HEK293T (cell line): ENCODE results near the gene GJB2.

Experiments used
- CTCF ChIA-PET: fragments of 350-600 bp; formaldehyde crosslinking; extraction: SDS; loops from one replicate; lab custom pipeline; 2021; ENCODE audit warnings: antibody characterized with exemption, inconsistent platforms; lab: Yijun Ruan, JAX
- POLR2A ChIA-PET: fragments of 350-600 bp; formaldehyde crosslinking; extraction: SDS; loops from one replicate; lab custom pipeline; 2020; ENCODE audit warnings: antibody characterized with exemption, inconsistent platforms; lab: Yijun Ruan, JAX
- DNase-seq: peaks from one replicate; pipeline ENCODE4 v3.0.0; 2012; ENCODE audit warnings: mixed read lengths; ENCODE audit errors: extremely low spot score
- ARNT ChIP-seq: fragments of 450-650 bp; IDR thresholded peaks from 2 replicates; pipeline ENCODE4 v1.6.1; 2017; ENCODE audit warnings: mild to moderate bottlenecking
- BHLHE40 ChIP-seq: fragments of 450-650 bp; IDR thresholded peaks from 2 replicates; pipeline ENCODE4 v1.6.1; 2016; ENCODE audit warnings: mild to moderate bottlenecking, moderate library complexity, borderline replicate concordance
- CTBP1 ChIP-seq: fragments of 450-650 bp; IDR thresholded peaks from 2 replicates; pipeline ENCODE4 v1.6.1; 2016; ENCODE audit warnings: borderline replicate concordance
- ELF4 ChIP-seq: fragments of 450-650 bp; IDR thresholded peaks from 2 replicates; pipeline ENCODE4 v1.6.1; 2017; ENCODE audit warnings: antibody characterized with exemption
- FOXA1 ChIP-seq: fragments of 450-650 bp; IDR thresholded peaks from 2 replicates; pipeline ENCODE4 v1.6.1; 2016; ENCODE audit warnings: mild to moderate bottlenecking
- FOXK2 ChIP-seq: fragments of 450-650 bp; IDR thresholded peaks from 2 replicates; pipeline ENCODE4 v1.6.1; 2016; ENCODE audit warnings: mild to moderate bottlenecking
- FOXM1 ChIP-seq: fragments of 450-650 bp; IDR thresholded peaks from 2 replicates; pipeline ENCODE4 v1.6.1; 2017; ENCODE audit warnings: mild to moderate bottlenecking, borderline replicate concordance
- HDGF ChIP-seq: fragments of 450-650 bp; IDR thresholded peaks from 2 replicates; pipeline ENCODE4 v1.6.1; 2017; ENCODE audit warnings: antibody characterized with exemption, borderline replicate concordance
- L3MBTL2 ChIP-seq: fragments of 450-650 bp; conservative IDR thresholded peaks from 2 replicates; pipeline ENCODE4 v1.6.1; 2016; ENCODE audit warnings: mild to moderate bottlenecking
- LEF1 ChIP-seq: fragments of 450-650 bp; IDR thresholded peaks from 2 replicates; pipeline ENCODE4 v1.6.1; 2017; ENCODE audit warnings: mild to moderate bottlenecking, borderline replicate concordance
- NFRKB ChIP-seq: fragments of 450-650 bp; IDR thresholded peaks from 2 replicates; pipeline ENCODE4 v1.6.1; 2016; ENCODE audit warnings: mild to moderate bottlenecking, moderate library complexity
- SP1 ChIP-seq: fragments of 450-650 bp; IDR thresholded peaks from 2 replicates; pipeline ENCODE4 v1.6.1; 2017
- SUZ12 ChIP-seq: fragments of 450-650 bp; IDR thresholded peaks from 2 replicates; pipeline ENCODE4 v1.6.1; 2016; ENCODE audit warnings: mild to moderate bottlenecking
- TARDBP ChIP-seq: fragments of 450-650 bp; IDR thresholded peaks from 2 replicates; pipeline ENCODE4 v1.6.1; 2016
- ZNF384 ChIP-seq: fragments of 450-650 bp; IDR thresholded peaks from 2 replicates; pipeline ENCODE4 v1.6.1; 2016
- TF ChIP-seq, protein P1 (sequence below): fragments of 450-650 bp; IDR thresholded peaks from 2 replicates; pipeline ENCODE4 v1.6.1; 2016

Gene GJB2

DNA sequence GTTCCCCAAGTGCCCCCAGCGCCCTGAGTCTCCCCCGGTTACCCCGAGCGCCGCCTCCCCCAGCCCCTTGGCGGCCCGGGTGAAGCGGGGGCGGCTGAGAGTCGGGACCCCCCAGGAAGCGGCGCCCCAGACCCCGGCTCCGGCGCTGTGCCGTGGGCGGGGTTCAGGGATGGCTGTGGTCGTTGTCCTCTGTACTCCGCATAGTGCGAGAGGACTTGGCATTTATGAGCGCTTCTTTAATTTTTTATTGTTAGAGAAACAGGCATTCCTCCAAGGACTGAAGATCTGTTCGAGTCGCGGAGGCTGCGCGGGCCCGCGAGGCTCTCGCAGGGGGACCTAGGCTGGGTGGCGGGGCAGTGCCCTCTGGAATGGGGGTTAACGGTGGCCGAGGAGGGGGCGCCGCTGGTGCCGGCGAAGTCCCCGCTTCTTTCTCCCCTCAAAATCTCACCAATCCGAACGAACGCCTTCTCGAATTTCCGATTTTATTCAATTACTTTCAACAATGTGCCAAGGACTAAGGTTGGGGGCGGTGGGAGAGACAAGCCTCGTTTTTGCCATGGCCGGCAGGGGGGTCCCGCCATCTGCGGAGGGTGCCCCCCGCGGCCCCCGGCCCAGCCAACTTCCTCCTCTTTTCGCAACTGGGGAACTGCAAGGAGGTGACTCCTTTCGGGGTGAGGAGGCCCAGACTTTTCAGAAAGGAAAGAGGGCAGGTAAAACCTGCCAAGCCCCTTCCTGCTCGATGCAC, 596 bp upstream of the GJB2 start:
- ChIA-PET POLR2A (no interaction called here), CTCF (no interaction called here)
- no peak for TF ChIP-seq FOXM1
- TF ChIP-seq FOXA1 = no peak
- no peak for TF ChIP-seq ELF4
- TF ChIP-seq CTBP1 = no peak
- TF ChIP-seq FOXK2 = no peak
- no peak for TF ChIP-seq ZNF384
- no peak for TF ChIP-seq TARDBP
- TF ChIP-seq HDGF = no peak
- TF ChIP-seq BHLHE40 = no peak
- no peak for TF ChIP-seq SUZ12
- TF ChIP-seq, protein P1, sequence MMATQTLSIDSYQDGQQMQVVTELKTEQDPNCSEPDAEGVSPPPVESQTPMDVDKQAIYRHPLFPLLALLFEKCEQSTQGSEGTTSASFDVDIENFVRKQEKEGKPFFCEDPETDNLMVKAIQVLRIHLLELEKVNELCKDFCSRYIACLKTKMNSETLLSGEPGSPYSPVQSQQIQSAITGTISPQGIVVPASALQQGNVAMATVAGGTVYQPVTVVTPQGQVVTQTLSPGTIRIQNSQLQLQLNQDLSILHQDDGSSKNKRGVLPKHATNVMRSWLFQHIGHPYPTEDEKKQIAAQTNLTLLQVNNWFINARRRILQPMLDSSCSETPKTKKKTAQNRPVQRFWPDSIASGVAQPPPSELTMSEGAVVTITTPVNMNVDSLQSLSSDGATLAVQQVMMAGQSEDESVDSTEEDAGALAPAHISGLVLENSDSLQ = no peak
- no peak for TF ChIP-seq L3MBTL2
- no peak for DNase-seq

DNA sequence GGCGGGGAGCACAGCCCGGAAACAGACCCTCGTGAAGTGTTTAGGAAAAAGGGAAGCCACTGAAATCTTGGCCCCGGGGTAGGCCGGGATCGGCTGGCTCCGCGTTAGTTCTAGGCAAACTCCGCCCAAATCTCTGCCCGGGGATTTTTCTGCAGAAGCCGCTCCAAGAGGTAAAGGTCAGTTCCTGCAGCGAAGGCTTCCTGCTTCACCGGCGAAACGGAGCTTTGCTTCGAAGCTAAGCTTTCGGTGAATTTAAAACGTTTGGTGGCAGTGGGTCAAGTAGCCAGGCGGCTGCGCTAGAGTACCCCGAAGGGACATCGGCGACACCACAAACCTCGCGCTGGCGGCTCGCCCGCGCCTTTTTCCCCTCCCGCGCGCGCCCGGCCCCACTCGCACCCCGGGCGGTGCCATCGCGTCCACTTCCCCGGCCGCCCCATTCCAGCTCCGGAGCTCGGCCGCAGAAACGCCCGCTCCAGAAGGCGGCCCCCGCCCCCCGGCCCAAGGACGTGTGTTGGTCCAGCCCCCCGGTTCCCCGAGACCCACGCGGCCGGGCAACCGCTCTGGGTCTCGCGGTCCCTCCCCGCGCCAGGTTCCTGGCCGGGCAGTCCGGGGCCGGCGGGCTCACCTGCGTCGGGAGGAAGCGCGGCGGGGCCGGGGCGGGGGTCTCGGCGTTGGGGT, 441 bp downstream of the GJB2 start:
- TF ChIP-seq ZNF384 (no peak), FOXA1 (no peak), TARDBP (no peak), SP1 (no peak), L3MBTL2 (0 out of 2 replicates have a peak, but pooled peaks have one; percentile 37)
- DNase-seq = peak; percentile 10
- ChIA-PET POLR2A (no interaction called here), CTCF (interaction anchor here (1.2 kb wide), 1 partner anchor 296 kb away, joined by 3 read pairs; no protein-coding TSS in a partner anchor)

DNA sequence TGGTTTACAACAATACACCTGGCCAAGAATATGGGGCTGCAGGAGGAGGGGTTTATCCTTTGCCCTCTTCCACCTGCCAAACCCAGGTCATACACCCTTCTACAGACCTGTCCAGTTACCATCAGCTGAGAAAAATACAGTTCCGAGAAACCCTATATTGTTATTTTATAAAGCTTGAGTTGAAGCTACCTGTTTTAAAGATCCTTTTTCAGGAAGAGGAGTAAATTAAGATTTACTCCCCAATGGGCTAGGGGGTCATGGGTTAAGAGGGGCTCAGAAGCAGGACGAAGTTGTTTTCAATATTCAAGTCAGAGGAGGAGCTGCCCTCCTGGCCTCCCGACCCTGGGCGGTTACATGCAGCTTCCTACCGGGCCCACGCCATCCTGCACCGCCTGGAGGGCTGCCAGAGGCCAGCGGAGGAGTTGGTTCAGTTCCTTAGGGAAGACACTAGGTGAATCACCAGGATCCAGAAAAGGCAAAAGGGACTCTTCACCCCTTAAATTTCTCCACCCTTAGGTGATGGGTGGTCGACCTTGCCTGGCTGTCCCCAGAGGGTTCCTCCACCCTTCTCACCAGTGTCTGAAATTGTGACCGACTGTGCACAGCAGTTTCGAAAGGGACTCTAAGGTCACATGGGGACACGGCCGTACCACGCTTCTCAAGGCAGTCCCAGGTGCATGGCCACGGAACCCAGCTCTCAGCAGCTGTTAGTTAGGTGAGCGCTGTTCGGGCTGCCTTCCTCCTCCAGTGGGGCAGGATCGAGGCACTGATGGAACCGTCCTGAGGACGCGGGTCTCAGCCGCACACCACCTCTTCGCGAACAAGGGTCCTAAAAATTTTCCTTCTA, 1.2 kb downstream of the GJB2 start:
- TF ChIP-seq NFRKB = no peak
- TF ChIP-seq FOXA1 = no peak
- no peak for TF ChIP-seq TARDBP
- no peak for TF ChIP-seq HDGF
- no peak for TF ChIP-seq ELF4
- TF ChIP-seq ZNF384 = no peak
- TF ChIP-seq, protein P1 = no peak
- no peak for TF ChIP-seq SUZ12
- no peak for TF ChIP-seq L3MBTL2
- TF ChIP-seq SP1 = no peak
- no peak for TF ChIP-seq LEF1
- TF ChIP-seq CTBP1 = no peak
- TF ChIP-seq FOXK2 = no peak
- no peak for TF ChIP-seq BHLHE40
- TF ChIP-seq ARNT = no peak
- no peak for TF ChIP-seq FOXM1

DNA sequence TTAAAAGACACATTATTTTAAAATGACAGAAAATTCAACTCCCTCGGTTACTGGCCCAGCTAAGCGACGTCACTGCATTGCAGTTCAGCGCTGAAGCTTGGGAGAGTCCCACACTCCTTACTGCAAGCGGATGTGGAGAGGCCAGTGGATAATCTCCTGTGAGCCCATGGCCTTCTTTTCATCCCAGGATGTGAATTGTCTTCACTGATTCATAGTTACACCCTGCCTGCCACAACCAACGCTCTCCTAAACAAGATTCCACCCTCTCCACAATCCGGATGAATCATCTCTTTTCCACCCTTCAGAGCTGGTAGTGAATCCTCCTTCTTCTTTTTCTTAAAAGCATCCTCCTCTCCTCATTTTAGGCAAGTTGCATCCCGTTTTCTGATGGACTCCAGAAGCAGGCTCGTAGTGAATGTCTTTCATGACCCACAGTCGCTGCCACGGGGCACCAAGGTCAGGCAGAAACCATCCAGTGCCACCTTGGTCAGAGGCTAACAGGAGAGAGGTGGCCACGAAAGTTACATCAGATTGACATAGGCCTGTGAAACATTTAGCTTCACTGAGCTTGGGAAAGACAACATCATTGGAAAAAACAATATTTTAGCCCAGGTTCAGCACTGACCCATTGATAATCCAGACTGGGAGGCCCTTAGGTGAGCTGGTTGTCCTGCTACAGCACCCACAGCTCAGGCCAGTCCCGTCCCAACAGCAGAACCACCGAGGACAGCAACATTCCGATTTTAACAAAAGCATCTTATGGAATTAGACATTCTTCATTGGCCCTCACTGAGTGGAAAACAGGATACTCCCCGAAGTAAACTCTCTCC, 2.0 kb downstream of the GJB2 start:
- CTCF ChIA-PET = interaction anchor here (0.7 kb wide), 1 partner anchor 11 kb away, joined by 3 read pairs; no protein-coding TSS in a partner anchor

More for the DNA sequence above, 1.2 kb downstream of the GJB2 start:
- no peak for DNase-seq
- CTCF ChIA-PET = interaction anchor here (0.7 to 1.2 kb wide), 2 partner anchors 11 to 297 kb away, joined by 3 read pairs; no protein-coding TSS in a partner anchor
- POLR2A ChIA-PET = interaction anchor here (1.0 kb wide), 1 partner anchor 64 kb away, joined by 3 read pairs; no protein-coding TSS in a partner anchor

DNA sequence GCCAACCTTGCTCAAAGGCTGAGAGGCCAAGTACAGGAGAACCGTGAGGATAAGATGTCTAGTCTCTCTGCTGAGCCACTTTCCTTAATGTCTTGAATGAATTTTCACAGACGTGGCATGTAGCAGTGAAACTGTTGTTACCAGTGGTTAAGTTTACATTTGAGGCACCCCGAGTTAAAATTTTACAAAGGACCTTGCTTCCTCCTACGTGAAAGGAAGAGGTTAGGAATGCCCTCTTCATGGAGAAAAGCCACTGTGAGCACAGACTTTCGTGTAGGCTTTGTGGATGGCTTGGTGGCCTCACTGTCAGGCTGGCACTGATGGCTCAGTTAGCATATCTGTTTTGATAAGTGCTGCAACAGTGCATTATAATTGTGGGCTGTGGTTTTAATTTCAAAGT, 2.7 kb downstream of the GJB2 start:
- CTCF ChIA-PET = no interaction called here

More for the DNA sequence above, 2.0 kb downstream of the GJB2 start:
- TF ChIP-seq HDGF = no peak
- TF ChIP-seq CTBP1 = no peak
- TF ChIP-seq NFRKB = no peak
- TF ChIP-seq SUZ12 = no peak
- no peak for TF ChIP-seq FOXK2
- TF ChIP-seq FOXM1 = no peak
- no peak for TF ChIP-seq L3MBTL2
- TF ChIP-seq SP1 = no peak
- TF ChIP-seq TARDBP = no peak
- TF ChIP-seq ELF4 = no peak
- no peak for TF ChIP-seq FOXA1
- POLR2A ChIA-PET = interaction anchor here (1.0 kb wide), 1 partner anchor 63 kb away, joined by 3 read pairs; no protein-coding TSS in a partner anchor
- DNase-seq = no peak

More for the DNA sequence above, 2.7 kb downstream of the GJB2 start:
- POLR2A ChIA-PET = no interaction called here
- TF ChIP-seq FOXM1 = no peak
- no peak for TF ChIP-seq SP1
- TF ChIP-seq NFRKB = no peak
- TF ChIP-seq ZNF384 = no peak
- TF ChIP-seq ELF4 = no peak
- no peak for TF ChIP-seq LEF1
- DNase-seq = no peak
